ENCODE data around the gene CXorf58. TPM values are rescaled to one million over a fixed set of nuclear protein-coding genes. Genes with fewer than 3 reads are reported as not detected.

Gene CXorf58
- total and polyA plus RNA-seq, 2 donors (not counting 1 experiment from before 2014, with no cell fraction given): 0.07 TPM; not detected in 1

DNA sequence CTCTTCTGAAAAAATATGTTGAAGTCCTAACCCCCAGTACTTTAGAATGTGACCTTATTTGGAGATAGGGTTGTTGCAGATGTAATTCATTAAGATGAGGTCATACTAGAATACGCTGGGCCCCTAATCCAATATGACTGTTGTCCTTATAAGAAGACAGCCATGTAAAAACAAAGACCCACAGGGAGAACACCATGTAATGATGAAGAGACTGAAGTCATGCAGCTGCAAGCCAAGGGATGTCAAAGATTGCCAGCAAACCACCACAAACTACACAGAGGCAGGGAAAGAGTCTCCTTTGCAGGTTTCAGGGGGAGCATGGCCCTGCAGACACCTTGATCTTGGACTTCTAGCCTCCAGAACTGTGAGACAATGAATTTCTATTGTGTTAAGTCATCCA, 37.4 kb downstream of the CXorf58 start:
- no peaks in the 10 kb centered on the region for H4K20me1 ChIP-seq (ENCODE audit: control insufficient read depth, insufficient read depth, low read length, poor library complexity, severe bottlenecking)
- H3K36me3 ChIP-seq (replicated peaks in 1 of 2; ENCODE audit: control extremely low read depth in 1 of 2, control insufficient read depth in 1 of 2, extremely low read depth in 1 of 2, insufficient read depth in 2 of 2, low read length in 1 of 2): no peaks in the 10 kb centered on the region
- H3K4me3 ChIP-seq (ENCODE audit: control extremely low read depth in 1 of 5, extremely low read depth in 1 of 5, insufficient read depth in 1 of 5, low read depth in 2 of 5, low read length in 4 of 5): no peak overlapping the region
- intact Hi-C loops (cut with micrococcal nuclease): no loop called here
- ChIA-PET POLR2A (no interaction called here), CTCF (no interaction called here)
- no peaks in the 10 kb centered on the region for H3K79me2 ChIP-seq (ENCODE audit: control insufficient read depth, insufficient read depth, low read length)
- H3K4me1 ChIP-seq (ENCODE audit: control insufficient read depth in 2 of 2, insufficient read depth in 2 of 2, low read length in 2 of 2): no peaks in the 10 kb centered on the region
- no peak for DNase-seq
- no CpG with 5 or more reads among the region's 1 CpG for WGBS (ENCODE audit: insufficient coverage)
- no peaks in the 10 kb centered on the region for H3K4me1 Mint-ChIP-seq
- H3K9me3 ChIP-seq (ENCODE audit: control extremely low read depth in 1 of 3, control insufficient read depth in 2 of 3, insufficient read depth in 1 of 3, low read length in 2 of 3): no peaks in the 10 kb centered on the region
- no peak overlapping the region for H3K27ac ChIP-seq (ENCODE audit: low read length in 2 of 2)
- no peak overlapping the region for H3K4me2 ChIP-seq (replicated peaks; ENCODE audit: low read depth, low read length, poor library complexity, severe bottlenecking)
- TF ChIP-seq, protein P1, sequence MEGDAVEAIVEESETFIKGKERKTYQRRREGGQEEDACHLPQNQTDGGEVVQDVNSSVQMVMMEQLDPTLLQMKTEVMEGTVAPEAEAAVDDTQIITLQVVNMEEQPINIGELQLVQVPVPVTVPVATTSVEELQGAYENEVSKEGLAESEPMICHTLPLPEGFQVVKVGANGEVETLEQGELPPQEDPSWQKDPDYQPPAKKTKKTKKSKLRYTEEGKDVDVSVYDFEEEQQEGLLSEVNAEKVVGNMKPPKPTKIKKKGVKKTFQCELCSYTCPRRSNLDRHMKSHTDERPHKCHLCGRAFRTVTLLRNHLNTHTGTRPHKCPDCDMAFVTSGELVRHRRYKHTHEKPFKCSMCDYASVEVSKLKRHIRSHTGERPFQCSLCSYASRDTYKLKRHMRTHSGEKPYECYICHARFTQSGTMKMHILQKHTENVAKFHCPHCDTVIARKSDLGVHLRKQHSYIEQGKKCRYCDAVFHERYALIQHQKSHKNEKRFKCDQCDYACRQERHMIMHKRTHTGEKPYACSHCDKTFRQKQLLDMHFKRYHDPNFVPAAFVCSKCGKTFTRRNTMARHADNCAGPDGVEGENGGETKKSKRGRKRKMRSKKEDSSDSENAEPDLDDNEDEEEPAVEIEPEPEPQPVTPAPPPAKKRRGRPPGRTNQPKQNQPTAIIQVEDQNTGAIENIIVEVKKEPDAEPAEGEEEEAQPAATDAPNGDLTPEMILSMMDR (IDR thresholded peaks at IDR 0.05): no peak
- no peak for TF ChIP-seq EZH2 (IDR thresholded peaks at IDR 0.05; ENCODE audit: borderline replicate concordance, insufficient read depth, low read depth, low read length, poor library complexity, severe bottlenecking)
- no peaks in the 10 kb centered on the region for H3K27me3 ChIP-seq (replicated peaks in 1 of 4; ENCODE audit: control extremely low read depth in 1 of 4, control insufficient read depth in 3 of 4, insufficient read depth in 4 of 4, low read length in 3 of 4)
- no peaks in the 10 kb centered on the region for H3K27me3 Mint-ChIP-seq
- no peak overlapping the region for H3K27ac Mint-ChIP-seq
- no peak overlapping the region for H3K4me3 Mint-ChIP-seq
- no peaks in the 10 kb centered on the region for H3K9me3 Mint-ChIP-seq (ENCODE audit: insufficient read depth)
- no peak overlapping the region for H2AFZ ChIP-seq (ENCODE audit: insufficient read depth, low read depth, low read length, poor library complexity, severe bottlenecking)
- no peak for ATAC-seq (ENCODE audit: low read depth)
- H3K9ac ChIP-seq (ENCODE audit: low read length): no peak overlapping the region

DNA sequence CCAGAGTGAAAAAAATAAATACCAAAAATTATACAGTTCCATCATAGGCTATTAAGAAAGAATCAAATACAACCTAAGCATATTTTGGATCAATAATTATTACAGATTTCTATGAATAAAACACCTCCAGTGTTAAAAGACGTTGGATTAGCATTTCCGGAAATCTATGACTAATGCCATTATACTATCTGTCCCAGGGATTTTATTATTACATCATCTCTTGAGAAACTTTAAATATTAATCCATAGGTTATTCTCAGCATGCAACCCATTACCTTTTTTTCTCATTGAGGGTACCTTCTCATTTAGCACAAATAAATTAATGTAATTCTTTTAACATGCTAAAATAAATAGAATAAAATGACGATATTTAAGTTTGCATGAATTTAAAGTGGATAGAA, 44.6 kb downstream of the CXorf58 start:
- peak overlapping the region; percentile 67 for H3K4me2 ChIP-seq (replicated peaks; ENCODE audit: low read depth, low read length, poor library complexity, severe bottlenecking)
- POLR2A ChIA-PET: interaction anchor here (0.6 kb wide), 1 partner anchor 45 kb away, joined by 4 read pairs; no protein-coding TSS in a partner anchor
- Mint-ChIP-seq H3K27me3 (no peaks in the 10 kb centered on the region), H3K4me3 (no peak overlapping the region), H3K27ac (no peak overlapping the region), H3K4me1 (peaks cover 10% of the 10 kb centered on the region), H3K9me3 (ENCODE audit: insufficient read depth) (no peaks in the 10 kb centered on the region)
- no peaks in the 10 kb centered on the region for H3K36me3 ChIP-seq (replicated peaks in 1 of 2; ENCODE audit: control extremely low read depth in 1 of 2, control insufficient read depth in 1 of 2, extremely low read depth in 1 of 2, insufficient read depth in 2 of 2, low read length in 1 of 2)
- H4K20me1 ChIP-seq (ENCODE audit: control insufficient read depth, insufficient read depth, low read length, poor library complexity, severe bottlenecking): no peaks in the 10 kb centered on the region
- ATAC-seq (ENCODE audit: low read depth): no peak
- intact Hi-C loops (cut with micrococcal nuclease): loop anchor here (1.0 kb wide), 1 partner anchor 44 kb away; the partner anchor contains the start of gene CXorf58
- DNase-seq: no peak
- CTCF ChIA-PET: interaction anchor here (1.1 to 1.5 kb wide), 3 partner anchors 30 to 74 kb away, joined by 3 to 4 read pairs (median 3); no protein-coding TSS in a partner anchor
- TF ChIP-seq, protein P1 (IDR thresholded peaks at IDR 0.05): no peak
- no peak for TF ChIP-seq EZH2 (IDR thresholded peaks at IDR 0.05; ENCODE audit: borderline replicate concordance, insufficient read depth, low read depth, low read length, poor library complexity, severe bottlenecking)
- peak overlapping the region in 1 of 2 donors; percentile 76 for H3K27ac ChIP-seq (ENCODE audit: low read length in 2 of 2)
- H3K9me3 ChIP-seq (ENCODE audit: control extremely low read depth in 1 of 3, control insufficient read depth in 2 of 3, insufficient read depth in 1 of 3, low read length in 2 of 3): no peaks in the 10 kb centered on the region
- H3K27me3 ChIP-seq (replicated peaks in 1 of 4; ENCODE audit: control extremely low read depth in 1 of 4, control insufficient read depth in 3 of 4, insufficient read depth in 4 of 4, low read length in 3 of 4): no peaks in the 10 kb centered on the region
- H3K79me2 ChIP-seq (ENCODE audit: control insufficient read depth, insufficient read depth, low read length): no peaks in the 10 kb centered on the region
- H2AFZ ChIP-seq (ENCODE audit: insufficient read depth, low read depth, low read length, poor library complexity, severe bottlenecking): peak overlapping the region; percentile 74
- no peak overlapping the region for H3K9ac ChIP-seq (ENCODE audit: low read length)
- no CpG with 5 or more reads among the region's 3 CpGs for WGBS (ENCODE audit: insufficient coverage)
- peaks cover 6 to 17% of the 10 kb centered on the region in 2 donors for H3K4me1 ChIP-seq (ENCODE audit: control insufficient read depth in 2 of 2, insufficient read depth in 2 of 2, low read length in 2 of 2)
- no peak overlapping the region for H3K4me3 ChIP-seq (ENCODE audit: control extremely low read depth in 1 of 5, extremely low read depth in 1 of 5, insufficient read depth in 1 of 5, low read depth in 2 of 5, low read length in 4 of 5)
